Psoas muscle (tissue), 8 donors: ENCODE measurements around the gene LYG2. TPM values are rescaled to one million over a fixed set of nuclear protein-coding genes. Genes with fewer than 3 reads are reported as not detected.
"Not testable (repeated sequence)": the region's sequence is repeated elsewhere in the genome, so short reads cannot be mapped to it uniquely, and the experiment has no call there.

Experiments
- ATAC-seq, 4 donors: fragments of 200-7000 bp; cut with Tn5 transposase; one replicate each; pipeline ENCODE4 v1.9.1; 2020; ENCODE audit warnings: moderate library complexity in 3 of 4, mild to moderate bottlenecking in 2 of 4
- DNase-seq, 2 donors: peaks; one replicate each; pipeline ENCODE4 v3.0.0-alpha.2; 2020
- H3K27ac ChIP-seq: fragments of 200-600 bp; one replicate; pipeline ENCODE4 v1.8.0; 2022
- H3K27me3 ChIP-seq, 3 donors: fragments of 200-600 bp in 1 of 3; one replicate each; pipeline versions ENCODE4 v1.6.1 to v1.8.0; 2013 to 2022; ENCODE audit warnings: low read length in 2 of 3, mild to moderate bottlenecking in 2 of 3, moderate library complexity in 1 of 3; ENCODE audit not compliant: insufficient read depth in 3 of 3
- H3K36me3 ChIP-seq, 2 donors: fragments of 200-600 bp in 1 of 2; one replicate each; pipeline versions ENCODE4 v1.6.1 to v1.8.0; 2013 to 2022; ENCODE audit warnings: low read depth in 1 of 2, mild to moderate bottlenecking in 1 of 2, moderate library complexity in 1 of 2; ENCODE audit not compliant: insufficient read depth in 1 of 2
- H3K4me1 ChIP-seq: fragments of 200-600 bp; one replicate; pipeline ENCODE4 v1.8.0; 2022
- H3K4me3 ChIP-seq: fragments of 200-600 bp; one replicate; pipeline ENCODE4 v1.8.0; 2022; ENCODE audit warnings: mild to moderate bottlenecking
- H3K9me3 ChIP-seq: fragments of 200-600 bp; one replicate; pipeline ENCODE4 v1.8.0; 2022
- CTCF ChIP-seq: fragments of 200-600 bp; IDR thresholded peaks from one replicate; pipeline ENCODE4 v1.8.0; 2022; ENCODE audit warnings: antibody characterized with exemption
- WGBS, 3 donors: extraction: QIAGEN DNeasy Blood & Tissue Kit; methylation state at CpG; one replicate each; pipeline versions ENCODE4 v1.1.6 to v1.1.7; 2013; 5-methylcytosine and 5-hydroxymethylcytosine counted together
- intact Hi-C, 2 donors: fragments of 100-400 bp; cut with DNase I; formaldehyde crosslinking; loops; one replicate each; pipeline versions ENCODE4 v1.11.0 to v1.14.2; 2022
- polyA plus RNA-seq, 3 donors: library from polyadenylated mRNA; stranded (reverse); fragments of 200-250 nt; gene quantifications; one replicate each; pipeline ENCODE4 v1.2.3, GENCODE V29; 2013
- total RNA-seq, 4 donors: library from RNA; stranded (reverse); fragmentation: NEBNext Ultra II Directional in 2 of 4; extraction: Animal tissue kit (Norgen Biotek cat#: 25700) in 2 of 4; gene quantifications; one replicate each; pipeline versions ENCODE4 v1.2.1 to v1.2.4, GENCODE V29; 2021 to 2023
- donor health status: healthy with polysubstance abuse.
- donor health status: DM: no; HTN: no; CAD: no; lungs with moderate emphysema.
- donor health status: Bipolar disorder and iron deficiency.
- donor health status: healthy.
- donor health status: DM: yes; HTN: yes; CAD: no.
- donor health status: DM: no; HTN: no; CAD: no.
- donor health status: DM: no; HTN: no; CAD: no.
- donor health status: DM: yes; HTN: yes; CAD: no.

Gene LYG2
- total and polyA plus RNA-seq, 7 donors, result 0.04 TPM; not detected in 6

DNA sequence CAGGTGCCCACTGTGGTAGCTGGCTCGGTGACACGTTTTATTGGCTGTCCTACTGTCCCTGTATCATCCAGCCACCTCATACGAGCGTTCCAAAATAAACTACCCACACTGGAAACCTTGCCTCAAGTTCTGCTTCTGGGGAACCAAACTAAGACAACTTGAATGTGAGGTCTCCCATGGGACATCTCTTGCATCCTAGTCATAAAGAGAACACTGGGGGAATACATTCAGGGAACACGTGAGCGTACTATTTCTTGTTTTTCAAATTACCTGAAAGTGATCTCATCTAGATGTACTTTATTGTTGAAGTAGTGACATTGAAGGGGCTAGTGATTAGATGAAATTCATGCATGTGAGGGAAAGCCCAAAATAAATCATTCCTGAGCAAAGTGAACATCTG is 15.0 kb downstream of the LYG2 start:
- WGBS, 3 donors, result 83 to 94% (median 92%) methylated on average over 6 of the region's 6 CpGs
- no peak for ATAC-seq
- intact Hi-C loops, result no loop called here

GRCh38 chr2:99238599-99238998 is 16.9 kb downstream of the LYG2 start:
- Histone ChIP-seq H3K4me1 (no peaks in the 10 kb centered on the region), H3K27me3 (no peaks in the 10 kb centered on the region), H3K27ac (no peak overlapping the region), H3K36me3 (no peaks in the 10 kb centered on the region), H3K9me3 (no peaks in the 10 kb centered on the region), H3K4me3 (no peak overlapping the region)
- intact Hi-C loops, result no loop called here
- WGBS, 3 donors, result 89 to 90% (median 89%) methylated on average over 6 of the region's 6 CpGs
- no peak for DNase-seq
- ATAC-seq, result no peak
- no peak for TF ChIP-seq CTCF

More for the DNA sequence above, 15.0 kb downstream of the LYG2 start:
- Histone ChIP-seq H3K27ac (no peak overlapping the region), H3K4me3 (no peak overlapping the region), H3K27me3 (no peaks in the 10 kb centered on the region), H3K9me3 (no peaks in the 10 kb centered on the region), H3K36me3 (no peaks in the 10 kb centered on the region), H3K4me1 (no peaks in the 10 kb centered on the region)
- no peak for DNase-seq
- TF ChIP-seq CTCF, result no peak

DNA sequence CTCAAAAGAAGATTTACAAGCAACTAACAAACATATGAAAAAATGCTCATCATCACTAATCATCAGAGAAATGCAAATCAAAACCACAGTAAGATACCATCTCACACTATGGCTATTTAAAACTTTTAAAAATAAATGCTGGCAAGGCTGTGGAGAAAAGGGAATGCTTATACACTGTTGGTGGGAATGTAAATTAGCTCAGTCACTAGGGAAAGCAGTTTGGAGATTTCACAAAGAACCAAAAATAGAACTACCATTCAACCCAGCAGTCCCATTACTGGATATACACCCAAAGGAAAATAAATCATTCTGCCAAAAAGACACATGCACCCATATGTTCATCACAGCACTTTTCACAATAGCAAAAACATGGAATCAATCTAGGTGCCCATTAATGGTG is 22.3 kb downstream of the LYG2 start:
- H3K27me3 ChIP-seq, H3K27ac ChIP-seq, H3K36me3 ChIP-seq, H3K4me3 ChIP-seq, H3K9me3 ChIP-seq, DNase-seq, intact Hi-C loops, H3K4me1 ChIP-seq, ATAC-seq: not testable (repeated sequence)

- no peak for ATAC-seq
- no peak for TF ChIP-seq CTCF
- Histone ChIP-seq H3K36me3 (peaks cover 0 to 14% of the 10 kb centered on the region in 2 donors), H3K4me3 (no peak overlapping the region), H3K27me3 (no peaks in the 10 kb centered on the region), H3K9me3 (no peaks in the 10 kb centered on the region), H3K27ac (no peak overlapping the region), H3K4me1 (no peaks in the 10 kb centered on the region)
- intact Hi-C loops, result no loop called here
- no peak for DNase-seq
- 82 to 84% (median 84%) methylated on average over 4 of the region's 4 CpGs for WGBS, 3 donors
Observed at GRCh38 chr2:99217929-99218501, 37.5 kb downstream of the LYG2 start.

GRCh38 chr2:99216096-99216495 is 39.4 kb downstream of the LYG2 start:
- no peaks in the 10 kb centered on the region for H3K4me1 ChIP-seq
- peaks cover 0 to 14% of the 10 kb centered on the region in 2 donors for H3K36me3 ChIP-seq
- intact Hi-C loops, result no loop called here
- no peak overlapping the region for H3K27ac ChIP-seq
- H3K9me3 ChIP-seq, result no peaks in the 10 kb centered on the region
- DNase-seq (no peak), ATAC-seq (no peak)
- no peaks in the 10 kb centered on the region for H3K27me3 ChIP-seq
- no peak for TF ChIP-seq CTCF
- WGBS, 3 donors, result 94 to 97% (median 95%) methylated on average over 2 of the region's 2 CpGs
- H3K4me3 ChIP-seq, result no peak overlapping the region
